GM19438 (cell line): ENCODE results near the gene AGMAT.

ENCODE experiments used
- ATAC-seq: cut with Tn5 transposase; IDR thresholded peaks from one replicate; pipeline ENCODE4 v1.9.1; 2021; ENCODE audit warnings: low read depth; ENCODE audit not compliant: unreplicated experiment

Gene AGMAT

DNA sequence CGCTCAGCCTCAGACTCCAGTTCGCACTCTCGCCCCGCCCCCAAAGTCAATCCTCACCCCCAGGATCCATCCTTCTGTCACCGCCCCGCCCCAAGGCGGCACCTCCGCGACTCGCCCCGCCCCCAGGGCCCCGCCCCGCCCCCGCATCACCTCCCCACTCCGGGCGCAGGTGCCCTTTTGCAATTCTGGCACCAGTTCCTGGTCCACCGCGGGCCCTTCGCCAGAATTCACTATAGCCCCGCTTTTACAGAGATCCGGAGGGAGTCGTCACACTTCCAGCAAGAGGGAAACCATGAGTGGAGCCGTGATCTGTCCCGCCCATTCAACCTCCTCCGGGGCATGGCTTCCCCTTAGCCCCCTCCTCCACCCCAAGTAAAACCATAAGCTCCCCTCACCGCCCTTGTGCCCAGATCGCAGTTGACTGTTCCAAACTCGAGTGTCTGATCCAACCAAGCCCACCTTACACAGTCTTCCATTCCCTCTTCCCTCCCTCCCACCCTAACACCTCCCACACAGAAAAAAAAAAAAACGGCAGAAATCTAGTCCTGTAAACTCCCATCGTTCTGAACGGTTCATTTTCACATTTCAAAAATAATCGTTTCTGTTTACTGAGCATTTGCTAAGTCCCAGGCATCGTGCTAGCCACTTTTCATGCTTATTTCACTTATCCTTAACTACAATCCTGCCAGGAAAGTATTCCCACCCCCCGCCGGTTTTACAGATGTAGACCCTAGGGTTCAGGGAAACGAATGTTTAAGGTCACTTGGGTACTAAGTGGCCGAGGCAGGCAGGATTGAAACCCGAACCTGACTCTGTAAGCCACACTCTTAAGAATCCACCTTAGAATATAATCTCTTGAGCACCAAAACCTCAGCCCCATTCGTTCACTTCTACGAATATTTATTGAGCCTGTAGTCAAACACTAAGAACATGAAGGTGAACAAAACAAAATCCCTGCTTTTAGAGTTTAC, 59.5 kb downstream of the AGMAT start:
- peak; percentile 35 for ATAC-seq

DNA sequence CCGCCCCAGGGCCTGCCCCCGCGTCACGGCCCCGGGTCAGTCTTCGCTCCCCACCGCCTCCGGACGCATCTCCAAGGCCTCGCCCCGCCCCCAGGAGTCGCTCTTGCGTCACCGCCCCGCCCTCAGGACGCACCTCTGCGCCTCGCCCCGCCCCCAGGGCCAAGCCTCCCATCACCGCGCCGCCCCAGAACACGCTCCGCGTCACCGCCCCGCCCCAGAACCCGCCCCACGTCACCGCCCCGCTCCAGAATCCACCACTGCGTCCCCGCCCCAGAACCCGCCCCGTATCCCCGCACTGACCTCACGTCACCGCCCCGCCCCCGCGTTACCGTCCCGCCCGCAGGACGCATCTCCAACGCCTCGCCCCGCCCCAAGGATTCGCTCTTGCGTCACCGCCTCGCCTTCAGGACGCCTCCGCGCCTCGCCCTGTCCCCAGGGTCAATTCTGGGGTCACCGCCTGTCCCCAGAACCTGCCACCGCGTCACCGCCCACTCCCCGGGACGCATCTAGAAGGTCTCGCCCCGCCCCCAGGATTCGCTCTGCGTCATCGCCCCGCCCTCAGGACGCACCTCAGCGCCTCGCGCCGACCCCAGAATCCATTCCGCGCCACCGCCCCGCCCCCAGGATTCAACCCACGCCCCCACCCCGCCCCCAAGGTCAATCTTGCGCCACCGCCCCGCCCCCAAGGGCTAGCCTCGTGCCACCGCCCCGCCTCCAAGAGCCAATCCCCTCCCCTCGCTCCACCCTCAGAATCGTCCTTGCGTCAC, 60.4 kb downstream of the AGMAT start:
- ATAC-seq = peak; percentile 41

DNA sequence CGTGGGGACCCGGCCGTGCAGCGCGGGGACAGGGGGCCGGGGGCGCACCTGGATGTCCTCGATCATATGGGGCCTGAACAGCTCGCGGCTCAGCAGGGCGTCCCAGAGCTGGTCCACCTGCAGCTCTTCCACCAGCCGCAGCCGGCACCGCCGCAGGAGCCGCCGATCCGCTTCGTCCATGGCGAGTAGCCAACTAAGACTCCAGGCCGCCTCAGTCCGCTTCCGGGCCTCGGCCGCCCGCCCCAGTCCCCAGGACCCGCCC, 60.9 kb downstream of the AGMAT start, which contains the start of gene CASP9:
TSS of gene CASP9 (minus strand) at position 195 of the 262 bp plus-strand sequence. CDS start at position 180, 15 bp downstream.
- no peak for ATAC-seq

DNA sequence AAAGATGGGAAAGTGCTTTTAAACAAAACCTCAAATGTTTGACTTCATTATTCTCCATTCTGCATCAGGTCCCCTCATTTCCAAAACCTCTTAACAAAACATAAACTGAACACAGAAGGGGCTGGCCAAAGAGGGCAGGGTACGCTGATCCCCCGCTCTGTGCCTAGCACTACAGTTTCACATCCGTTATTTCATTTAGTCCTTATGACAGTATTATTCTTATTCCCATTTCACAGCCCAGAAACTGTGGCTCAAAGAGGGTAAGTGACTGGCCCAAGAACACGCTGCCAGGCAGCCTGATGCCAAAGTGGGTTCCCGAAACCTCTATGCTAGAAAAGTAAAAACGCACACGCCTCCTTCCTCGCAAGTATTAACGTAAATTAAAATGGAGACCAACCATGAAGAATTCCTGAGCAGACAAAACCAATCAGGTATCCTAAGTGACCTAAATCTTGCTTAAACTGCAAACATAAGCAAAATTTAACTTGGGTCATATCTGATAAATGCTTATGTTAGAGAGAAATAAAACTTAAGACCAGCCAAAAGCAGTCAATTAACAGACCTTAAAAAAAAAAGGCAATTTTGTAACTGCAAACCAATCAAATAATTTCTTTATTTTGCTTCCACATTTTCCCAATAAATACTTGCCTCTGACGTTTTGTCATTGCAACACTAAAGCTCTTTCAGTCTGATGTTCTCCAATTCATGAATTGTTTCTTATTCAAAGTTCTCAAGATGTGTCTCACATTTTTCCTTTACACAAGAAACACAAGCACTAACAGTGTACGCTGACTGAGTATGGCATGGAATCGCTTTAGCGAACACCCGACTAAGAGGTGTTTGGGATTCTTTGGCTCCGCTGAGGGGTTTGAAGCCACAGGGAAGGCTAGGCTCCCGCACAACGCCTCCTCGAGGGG, 61.5 kb downstream of the AGMAT start:
- ATAC-seq = no peak

DNA sequence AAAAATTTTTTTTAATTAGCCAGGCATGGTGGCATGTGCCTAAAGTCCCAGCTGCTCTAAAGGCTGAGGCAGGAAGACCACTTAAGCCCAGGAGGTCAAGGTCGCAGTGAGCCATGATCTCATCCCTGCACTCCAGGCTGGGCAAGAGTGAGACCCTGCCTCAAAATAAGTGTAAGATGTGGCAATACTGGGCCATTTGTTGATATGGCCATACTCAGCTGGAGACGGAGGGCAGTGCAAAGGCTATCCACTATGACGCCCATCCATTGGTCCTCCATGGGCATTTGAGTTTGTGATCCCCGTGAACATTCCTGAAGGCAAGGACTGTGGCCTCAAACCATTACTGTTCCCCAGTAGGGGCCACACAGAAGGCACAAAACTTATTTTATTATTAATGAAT, 62.3 kb downstream of the AGMAT start:
- no peak for ATAC-seq
